Islet precursor cell (in vitro differentiated cells): ENCODE results near the gene BRIP1.
"Not testable (repeated sequence)": the region's sequence is repeated elsewhere in the genome, so short reads cannot be mapped to it uniquely, and the experiment has no call there.

ENCODE experiments used
- DNase-seq: peaks from one replicate; pipeline ENCODE4 v3.0.0-alpha.2; 2018

Gene BRIP1

DNA sequence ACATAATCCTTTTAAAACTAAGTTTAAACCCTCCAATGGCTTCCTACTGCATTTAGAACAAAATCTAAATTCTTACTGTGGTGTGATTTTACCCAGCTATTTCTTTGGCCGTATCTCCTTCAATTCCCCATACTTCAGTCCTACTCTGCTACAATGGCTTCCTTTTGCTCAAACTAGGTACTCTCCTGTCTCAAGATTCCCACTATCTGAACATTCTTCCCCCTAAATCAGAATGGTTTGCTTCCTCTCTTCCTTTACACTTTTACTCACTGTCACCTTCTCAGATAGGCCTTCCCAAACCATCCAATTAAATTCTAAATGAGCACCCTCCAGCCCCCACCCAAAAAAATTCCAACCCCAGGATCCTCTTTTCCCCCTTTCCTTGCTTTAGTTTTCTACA, 109.2 kb downstream of the BRIP1 start:
- no peak for DNase-seq

DNA sequence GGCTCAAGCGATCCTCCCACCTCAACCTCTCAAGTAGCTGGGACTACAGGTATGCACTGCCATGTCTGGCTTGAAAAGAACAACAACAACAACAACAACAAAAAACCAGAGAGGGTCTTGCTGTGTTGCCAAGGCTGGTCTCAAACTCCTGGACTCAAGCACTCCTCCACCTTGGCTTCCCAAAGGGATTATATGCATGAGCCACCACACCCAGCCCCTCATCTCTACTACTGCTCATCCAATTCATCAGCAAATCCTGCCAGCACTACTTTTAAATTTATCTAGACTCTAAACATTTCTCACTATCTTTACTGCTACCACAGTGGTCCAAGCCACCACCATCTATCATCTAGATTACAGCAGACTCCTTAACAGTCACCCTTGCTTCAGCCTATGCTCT, 109.6 kb downstream of the BRIP1 start:
- no peak for DNase-seq

DNA sequence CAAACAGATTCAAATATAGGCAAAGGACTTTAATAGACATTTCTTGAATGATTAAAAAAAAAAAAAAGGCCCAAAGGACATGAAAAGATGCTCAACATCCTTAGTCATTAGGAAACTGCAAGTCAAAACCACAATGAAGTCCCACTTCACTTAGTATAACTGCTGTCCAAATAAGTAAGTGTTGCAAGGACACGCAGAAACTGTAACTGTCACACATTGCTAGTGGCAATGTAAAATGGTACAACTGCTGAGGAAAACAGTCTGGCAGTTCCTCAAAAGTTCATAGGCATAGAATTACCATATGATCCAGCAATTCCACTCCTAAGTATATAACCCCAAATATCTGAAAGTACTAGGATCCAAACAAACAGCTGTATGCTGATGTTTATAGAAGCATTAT, 112.7 kb downstream of the BRIP1 start:
- no peak for DNase-seq

DNA sequence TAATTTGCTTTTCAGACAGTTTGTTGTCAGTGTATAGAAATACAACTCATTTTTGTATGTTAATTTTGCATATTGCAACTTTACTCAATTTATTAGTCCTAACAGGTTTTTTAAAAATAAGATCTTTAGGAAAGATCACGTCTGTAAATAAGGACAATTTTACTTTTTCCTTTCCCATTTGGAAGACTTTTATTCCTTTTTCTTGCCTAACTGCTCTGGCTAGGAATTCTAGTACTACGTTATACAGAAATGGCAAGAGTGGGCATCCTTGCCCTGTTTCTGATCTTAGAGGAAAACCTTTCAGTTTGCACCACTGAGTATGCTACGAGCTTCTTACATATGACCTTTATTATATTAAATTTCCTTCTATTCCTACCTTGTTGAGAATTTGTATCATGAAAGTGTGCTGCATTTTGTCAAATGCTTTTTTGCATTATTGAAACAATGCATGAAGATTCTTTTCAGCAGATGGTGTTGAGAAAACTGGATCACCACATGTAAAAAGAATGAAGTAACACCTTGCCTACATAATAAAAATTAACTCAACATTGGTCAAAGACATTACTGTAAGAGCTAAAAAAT, 113.4 kb downstream of the BRIP1 start:
- DNase-seq = no peak

DNA sequence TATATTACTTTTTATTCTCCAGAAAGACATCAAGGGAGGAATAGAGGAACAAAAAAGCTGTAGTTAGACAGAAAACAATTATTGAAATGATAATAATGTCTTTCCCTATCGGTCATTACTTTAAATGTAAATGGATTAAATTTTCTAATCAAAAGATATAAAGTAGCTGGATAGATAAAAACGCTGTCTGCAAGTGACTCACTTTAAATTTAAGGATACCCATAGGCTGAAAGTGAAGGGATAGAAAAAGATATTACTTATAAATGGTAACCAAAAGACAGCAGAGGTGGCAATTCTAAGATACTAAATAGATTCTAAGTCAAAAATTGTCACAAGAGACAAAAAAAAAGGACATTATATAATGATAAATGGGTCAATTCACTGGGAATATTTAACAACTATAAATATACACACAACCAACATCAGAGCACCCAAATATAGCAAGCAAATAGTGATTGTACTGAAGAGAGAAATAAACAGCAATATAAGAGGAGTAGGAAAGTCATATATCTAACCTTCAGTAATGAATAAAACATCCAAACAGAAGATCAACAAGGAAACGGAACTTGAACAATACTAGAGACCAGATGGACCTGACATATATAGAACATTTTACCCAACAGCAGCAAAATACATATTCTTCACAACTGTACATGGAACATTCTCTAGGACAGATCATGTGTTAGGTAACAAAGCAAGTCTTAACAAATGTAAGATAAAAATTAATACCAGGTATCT, 116.9 kb downstream of the BRIP1 start:
- DNase-seq = no peak

DNA sequence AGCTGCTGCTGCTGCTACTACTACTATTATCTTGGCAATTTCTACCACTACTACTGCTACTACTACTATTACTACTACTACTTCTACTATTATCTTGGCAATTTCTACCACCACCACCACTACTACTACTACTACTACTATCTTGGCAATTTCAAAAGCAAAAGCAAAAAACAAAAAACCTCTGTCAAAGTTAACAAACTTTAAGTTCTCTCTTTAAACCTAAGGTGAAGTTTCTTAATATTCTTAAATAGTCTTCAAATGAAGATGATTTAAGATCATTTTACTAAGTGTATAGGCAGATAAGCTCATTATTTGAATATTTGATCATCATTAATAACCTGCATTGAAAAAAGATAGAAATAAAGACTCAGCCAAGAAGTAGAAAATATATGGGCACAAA, 118.5 kb downstream of the BRIP1 start:
- no peak for DNase-seq

DNA sequence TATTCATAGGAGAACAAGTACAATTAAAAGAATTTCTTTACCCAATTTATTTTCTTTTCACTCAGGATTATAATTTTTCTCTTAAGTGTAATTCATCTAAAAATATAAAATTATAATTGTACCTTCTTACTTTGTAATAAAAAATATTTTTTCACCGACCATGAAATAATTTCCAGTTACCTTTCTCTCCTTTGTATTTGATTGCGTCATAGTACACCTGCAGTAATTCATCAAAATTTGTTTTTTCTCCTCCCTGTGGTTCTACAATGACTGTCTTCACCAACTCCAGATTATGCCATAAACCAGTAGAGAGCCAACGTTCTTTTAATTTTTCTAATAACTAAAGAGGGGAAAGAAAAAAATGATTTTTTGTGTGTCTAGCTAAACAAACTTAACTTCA, 119.1 kb downstream of the BRIP1 start:
- DNase-seq = no peak

DNA sequence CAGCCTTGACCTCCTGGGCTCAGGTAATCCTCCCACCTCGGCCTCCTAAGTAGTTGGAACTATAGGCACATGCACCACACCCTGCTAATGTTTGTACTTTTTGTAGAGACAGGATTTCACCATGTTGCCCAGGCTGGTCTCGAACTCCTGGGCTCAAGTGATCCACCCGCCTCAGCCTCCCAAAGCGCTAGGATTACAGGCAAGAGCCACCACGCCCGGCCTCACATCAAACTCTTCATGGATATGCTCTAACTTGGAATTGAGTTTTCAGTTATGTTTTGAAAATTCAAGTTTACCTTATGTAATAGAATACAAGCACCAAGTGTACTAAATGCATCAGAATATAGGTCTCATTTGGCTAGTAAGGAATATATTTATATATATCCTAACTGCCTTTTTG, 119.6 kb downstream of the BRIP1 start:
- DNase-seq = no peak

DNA sequence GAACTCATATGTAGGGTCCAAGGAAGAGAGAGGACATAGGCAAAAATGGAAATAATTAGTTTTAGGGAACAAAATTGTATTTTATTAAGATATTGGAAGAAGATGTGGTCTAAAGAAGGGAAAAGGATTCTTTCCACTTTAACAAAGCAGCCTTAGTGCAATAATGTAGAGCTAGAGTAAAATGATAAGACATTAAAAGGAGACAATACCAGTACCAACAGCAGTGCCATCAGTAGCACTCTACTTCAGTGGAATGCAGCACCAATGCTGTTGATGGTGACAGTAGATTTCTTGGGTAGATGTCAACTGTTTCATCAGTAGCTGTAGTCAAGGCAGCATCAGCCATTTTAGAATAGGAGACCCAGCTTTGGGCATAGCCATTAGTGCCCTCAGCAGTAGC, 124.3 kb downstream of the BRIP1 start:
- DNase-seq = no peak

DNA sequence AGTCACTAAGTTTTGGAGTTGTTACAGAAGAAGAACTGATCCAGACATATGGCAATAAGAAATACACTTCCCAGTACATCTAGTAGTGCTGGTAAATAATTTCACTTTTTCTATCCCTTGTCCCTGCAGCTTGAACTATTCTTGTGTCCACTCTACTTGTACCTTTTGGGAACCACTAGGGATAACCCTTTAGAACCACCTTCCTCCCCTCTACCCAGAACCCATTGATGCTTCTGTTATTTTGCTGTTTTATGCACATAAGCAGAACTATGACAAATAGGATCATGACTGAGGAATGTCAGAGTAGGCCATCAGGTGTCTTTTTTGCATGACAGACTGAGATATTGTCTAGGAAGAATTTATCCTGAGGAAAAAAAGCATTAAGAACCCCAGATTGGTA, 125.1 kb downstream of the BRIP1 start:
- DNase-seq = no peak

DNA sequence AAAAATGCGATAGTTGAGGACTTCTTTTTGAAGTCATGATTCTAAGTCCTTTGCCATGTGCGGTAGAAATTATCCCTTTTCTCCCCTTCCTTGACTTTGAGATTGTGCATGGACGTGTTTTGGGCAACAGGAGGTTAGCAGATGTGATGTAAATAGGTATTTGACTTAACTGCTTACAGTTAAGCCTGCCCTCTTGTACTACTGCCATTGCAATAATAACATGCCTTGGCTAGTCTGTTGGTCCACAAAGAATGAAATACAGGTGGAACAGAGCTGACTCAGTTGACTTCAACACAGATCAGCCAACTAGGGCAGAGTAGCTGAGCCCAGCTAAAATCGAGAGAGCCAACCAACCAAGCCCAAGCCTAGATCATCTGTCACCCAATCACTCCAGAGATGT, 125.5 kb downstream of the BRIP1 start:
- no peak for DNase-seq

DNA sequence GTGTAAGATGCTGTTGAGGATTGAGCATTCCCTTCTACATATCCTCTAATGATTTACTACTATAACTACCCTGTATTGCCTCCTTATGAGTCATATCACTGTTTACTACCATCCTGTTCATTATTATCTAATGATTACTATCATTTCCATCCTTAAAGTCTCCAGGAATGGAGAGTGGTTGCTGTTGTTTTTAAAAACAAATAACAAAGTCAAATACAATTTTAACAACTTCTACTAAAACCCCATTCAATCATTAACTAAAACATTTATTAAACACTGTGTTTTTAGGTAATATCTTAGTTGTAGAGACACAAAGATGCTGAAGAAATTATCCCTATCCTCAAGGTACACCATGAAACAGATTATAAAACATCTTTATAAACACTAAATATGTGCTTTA, 126.9 kb downstream of the BRIP1 start:
- no peak for DNase-seq

DNA sequence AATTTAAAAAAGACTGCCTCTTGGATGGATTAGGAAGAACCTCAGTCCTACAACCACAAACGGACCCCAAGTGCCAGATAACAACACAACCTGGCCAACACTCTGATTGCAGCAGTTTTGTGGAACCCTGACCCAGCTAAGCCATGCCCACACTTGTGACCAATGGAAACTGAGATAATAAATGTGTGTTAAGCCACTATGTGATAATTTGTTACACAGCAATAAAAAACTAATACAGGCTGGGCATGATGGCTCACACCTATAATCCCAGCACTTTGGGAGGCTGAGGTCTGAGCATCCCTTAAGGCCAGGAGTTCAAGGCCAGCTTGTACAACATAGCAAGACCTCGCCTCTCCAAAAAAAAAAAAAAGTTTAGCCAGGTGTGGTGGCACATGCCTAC, 127.5 kb downstream of the BRIP1 start:
- no peak for DNase-seq

DNA sequence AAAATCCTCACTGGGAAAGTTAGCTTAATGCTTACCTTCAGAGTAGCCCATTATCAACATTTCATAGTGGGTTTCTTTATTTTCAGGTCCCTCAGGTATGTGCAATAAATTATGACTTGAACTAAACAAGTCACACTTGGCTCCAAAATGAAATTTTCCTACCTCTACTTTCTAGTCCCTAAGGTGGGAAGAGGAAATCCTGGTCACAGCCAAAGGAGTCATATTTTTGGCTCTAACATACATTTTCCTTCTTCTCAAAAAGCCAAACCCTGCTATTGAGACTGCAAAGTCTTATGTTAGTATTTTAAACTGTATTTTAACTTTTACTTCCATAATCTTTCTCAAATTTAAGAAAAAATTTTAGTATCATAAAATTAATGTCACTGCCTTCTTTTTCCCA, 128.9 kb downstream of the BRIP1 start:
- no peak for DNase-seq

DNA sequence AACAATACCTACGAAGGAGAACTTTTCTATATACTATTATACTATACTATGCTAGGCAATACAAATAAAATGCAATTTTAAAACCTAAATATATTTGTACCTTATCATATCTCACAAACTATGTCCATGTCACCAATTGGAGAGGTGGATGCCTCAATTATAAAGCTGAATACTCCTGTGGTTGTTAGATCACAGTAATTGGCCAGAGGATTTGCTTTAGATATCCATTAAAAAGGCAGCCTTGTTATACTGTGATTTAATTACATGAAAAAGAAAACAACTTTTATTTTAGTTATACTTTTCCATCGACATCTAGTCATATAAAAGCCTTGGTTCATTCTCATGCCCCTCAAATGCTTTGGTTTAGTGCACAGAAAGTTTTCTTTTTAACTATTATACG, 129.3 kb downstream of the BRIP1 start:
- DNase-seq = no peak

DNA sequence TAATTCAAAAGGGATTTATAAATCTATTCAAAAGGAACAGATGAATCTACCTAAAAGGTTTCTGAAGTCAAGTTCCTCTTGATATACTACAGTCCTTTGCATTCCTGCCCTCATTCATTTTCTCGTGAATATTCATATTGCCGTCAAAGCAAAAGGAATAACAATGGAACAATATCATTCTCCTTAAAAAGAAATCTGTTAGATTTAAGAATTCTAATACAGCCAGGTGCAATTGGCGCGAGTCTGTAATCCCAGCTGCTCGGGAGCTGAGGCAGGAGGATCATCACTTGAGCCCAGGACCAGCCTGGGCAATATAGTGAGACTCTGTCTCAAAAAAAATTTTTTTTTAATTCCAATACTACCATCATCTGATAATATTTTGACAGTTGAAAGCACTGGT, 130.3 kb downstream of the BRIP1 start:
- no peak for DNase-seq

DNA sequence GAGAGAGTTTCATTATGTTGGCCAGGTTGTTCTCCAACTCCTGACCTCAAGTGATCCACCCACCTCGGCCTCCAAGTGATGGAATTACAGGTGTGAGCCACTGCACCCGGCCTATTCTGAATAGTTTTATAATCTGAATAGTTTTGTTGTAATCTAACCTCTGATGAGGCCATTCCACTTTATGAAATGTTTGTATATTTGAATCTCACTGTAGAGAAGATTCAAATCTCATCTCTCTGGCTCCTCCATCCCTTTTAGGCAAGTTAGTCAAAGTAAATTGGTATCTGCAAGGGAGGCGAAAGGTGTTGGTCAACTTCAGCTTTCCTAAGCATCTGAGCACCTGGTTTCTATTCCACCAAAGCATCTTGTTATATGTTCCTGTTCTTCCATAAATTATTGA, 131.2 kb downstream of the BRIP1 start:
- DNase-seq = no peak

DNA sequence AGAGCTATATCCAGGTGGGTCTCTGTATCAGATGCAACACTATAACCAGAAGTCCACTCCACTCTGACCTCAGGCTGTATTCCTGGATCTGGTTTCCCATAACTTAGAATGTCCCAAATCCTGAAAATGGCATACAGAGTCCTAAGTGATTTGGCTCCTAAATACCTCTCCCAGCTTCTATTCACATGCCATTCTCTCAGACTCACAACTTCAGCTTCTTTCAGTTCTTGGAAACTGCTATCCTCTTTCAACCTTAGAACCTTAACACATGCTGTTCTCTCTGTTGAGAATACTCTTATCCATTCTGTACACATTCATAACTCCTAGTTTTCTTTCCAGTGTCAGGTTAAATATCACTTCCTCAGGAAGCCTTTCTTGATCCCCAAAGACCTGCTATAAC, 132.0 kb downstream of the BRIP1 start:
- DNase-seq = no peak

DNA sequence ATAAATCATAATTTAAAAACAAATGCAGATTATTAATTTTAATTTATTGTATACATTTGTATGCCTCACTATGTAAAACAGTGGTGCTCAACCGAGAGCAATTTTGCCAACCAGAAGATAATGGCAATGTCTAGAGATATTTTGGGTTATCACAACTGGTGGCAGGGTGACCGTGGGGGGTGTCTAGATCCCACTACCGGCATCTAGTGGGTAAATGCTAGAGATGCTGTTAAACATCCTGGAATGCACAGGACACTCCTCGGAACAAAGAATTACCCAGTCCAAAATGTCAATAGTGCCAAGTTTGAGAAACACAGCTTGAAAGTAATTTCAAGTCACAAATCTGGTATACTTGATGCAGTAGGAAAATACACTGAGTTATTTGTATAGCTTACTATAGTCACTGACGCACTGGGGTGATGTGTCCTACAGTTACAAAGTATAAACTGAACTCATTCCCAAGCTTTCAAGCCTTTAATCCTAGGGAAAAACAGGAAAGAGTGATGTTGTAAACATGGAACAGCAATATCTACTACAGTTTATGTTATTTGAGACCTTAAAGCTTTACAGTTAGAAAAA, 133.5 kb downstream of the BRIP1 start:
- DNase-seq = no peak

DNA sequence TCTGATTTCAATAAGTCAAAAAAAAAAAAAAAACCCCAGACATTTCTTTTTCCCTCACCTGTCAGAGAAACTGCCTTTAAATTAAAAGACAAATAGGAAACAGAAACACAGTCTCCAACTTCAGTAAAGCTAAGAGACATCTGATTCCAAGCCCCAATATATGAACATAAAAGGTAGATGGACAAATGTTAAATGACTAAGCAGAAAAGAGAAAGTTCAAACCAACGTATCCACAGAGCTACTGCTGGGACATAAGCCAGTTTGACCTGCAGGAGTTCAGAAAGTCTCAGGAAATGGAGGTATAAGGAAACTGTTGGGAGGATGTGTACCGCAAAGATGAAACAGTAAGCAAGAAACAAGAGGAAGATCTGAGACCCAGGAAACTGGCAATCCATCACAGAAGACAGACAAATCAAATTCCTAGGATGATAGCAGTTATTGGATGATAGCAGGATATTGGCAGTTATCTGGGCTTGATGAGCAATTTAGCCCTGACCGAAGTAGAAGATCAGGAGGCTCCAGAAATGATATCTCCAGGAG, 135.0 kb downstream of the BRIP1 start:
- DNase-seq = no peak

DNA sequence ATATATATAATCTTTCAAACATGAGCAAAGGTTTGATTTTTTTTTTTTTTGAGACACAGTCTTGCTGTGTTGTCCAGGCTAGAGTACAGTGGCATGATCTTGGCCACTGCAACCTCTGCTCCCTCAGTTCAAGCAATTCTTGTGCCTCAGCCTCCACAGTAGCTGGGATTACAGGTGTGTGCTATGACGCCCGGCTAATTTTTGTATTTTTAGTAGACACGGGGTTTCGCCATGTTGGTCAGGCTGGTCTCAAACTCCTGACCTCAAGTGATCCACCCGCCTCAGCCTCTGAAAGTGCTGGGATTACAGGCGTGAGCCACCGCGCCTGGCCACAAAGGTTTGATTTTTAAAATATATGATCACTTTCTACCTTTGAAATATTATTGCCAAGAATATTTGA, 135.5 kb downstream of the BRIP1 start:
- not testable (repeated sequence) for DNase-seq

DNA sequence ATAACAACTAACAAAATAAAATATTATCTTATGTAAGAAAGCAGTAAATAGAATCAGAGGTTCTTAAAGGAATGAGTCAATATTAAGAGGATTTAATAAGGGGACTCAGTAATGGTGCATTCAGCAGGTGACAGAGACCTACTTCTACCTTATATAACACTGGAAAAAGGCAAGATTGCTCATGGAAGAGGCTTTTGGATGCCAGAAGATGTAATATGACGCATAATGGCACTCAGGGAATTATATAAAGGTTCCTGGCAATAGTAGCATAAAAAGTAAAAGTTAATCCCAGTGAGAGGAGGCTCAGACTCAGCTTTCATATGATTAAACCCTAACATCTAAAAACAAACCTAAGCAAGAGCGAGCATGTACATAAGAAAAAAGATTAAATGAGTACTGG, 136.4 kb downstream of the BRIP1 start:
- no peak for DNase-seq

DNA sequence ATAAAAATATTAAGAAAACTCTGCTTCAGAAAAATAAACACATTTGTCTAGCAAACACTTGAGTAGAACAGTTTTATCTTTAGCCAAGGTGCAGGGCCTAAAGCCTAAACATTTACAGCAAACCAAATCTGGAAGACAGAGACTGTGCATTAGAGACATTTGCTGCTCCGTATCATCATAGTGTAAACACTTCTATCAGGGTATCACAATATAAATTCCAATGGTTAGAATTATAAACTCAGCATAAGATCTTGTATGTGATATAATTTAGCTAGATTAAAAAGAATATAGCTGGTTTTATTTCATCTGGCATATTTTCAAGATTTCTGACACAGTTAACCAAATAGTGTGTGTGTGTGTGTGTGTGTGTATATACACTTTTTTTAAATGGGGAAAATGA, 138.6 kb downstream of the BRIP1 start:
- no peak for DNase-seq

DNA sequence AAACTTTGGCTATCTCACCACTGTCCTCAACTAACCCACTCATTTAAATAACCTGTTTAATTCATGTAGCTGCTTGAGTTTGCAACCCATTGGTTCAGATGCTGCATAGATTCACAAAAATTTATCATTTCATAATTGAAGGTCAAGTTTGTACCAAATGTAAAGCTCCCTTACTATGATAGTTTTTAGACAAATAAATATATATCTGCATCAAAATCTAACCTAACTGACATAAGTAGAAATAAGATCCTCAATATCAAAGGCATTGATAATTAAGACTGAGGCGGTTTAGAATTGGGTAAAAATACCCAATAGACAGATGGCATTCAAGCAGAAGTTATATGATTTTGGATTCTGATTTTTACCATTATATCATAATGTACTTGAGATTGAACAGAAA, 139.4 kb downstream of the BRIP1 start:
- DNase-seq = no peak

DNA sequence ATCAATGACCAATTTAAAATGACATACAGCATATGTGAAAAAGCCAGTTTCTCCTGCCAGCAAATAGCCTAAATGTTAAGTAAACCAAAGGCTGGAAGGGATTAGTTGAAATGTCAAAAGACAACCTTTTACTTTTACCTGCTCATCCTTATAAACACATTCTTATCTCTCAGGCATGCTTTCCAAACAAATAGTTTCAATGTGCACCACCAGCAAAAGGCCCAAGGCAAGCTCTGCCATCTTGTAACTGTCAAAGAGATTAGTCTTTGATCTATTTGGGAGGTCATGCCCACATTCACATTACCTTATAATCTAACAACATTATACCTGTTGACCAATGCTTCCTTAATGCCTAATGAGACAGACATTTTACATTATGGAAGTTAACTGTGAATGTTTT, 140.1 kb downstream of the BRIP1 start:
- DNase-seq = no peak
